Parathyroid adenoma (tissue), 2 donors: Measurements from ENCODE around the gene TAF6L.
"Not testable (repeated sequence)": the region's sequence is repeated elsewhere in the genome, so short reads cannot be mapped to it uniquely, and the experiment has no call there.

Source experiments
- H2AFZ ChIP-seq: fragments of 300-600 bp; sonication (generic); one replicate; pipeline ENCODE4 v1.7.0; 2017; ENCODE audit warnings: antibody characterized with exemption, mild to moderate bottlenecking
- H3K27ac ChIP-seq: fragments of 300-600 bp; sonication (generic); one replicate; pipeline ENCODE4 v1.7.0; 2017
- H3K27me3 ChIP-seq: fragments of 300-600 bp; sonication (generic); one replicate; pipeline ENCODE4 v1.7.0; 2017; ENCODE audit warnings: low read length; ENCODE audit not compliant: control insufficient read depth, insufficient read depth
- H3K36me3 ChIP-seq: fragments of 300-600 bp; sonication (generic); one replicate; pipeline ENCODE4 v1.7.0; 2017; ENCODE audit warnings: low read length; ENCODE audit not compliant: control insufficient read depth, insufficient read depth
- H3K4me1 ChIP-seq: fragments of 300-600 bp; sonication (generic); one replicate; pipeline ENCODE4 v1.7.0; 2017; ENCODE audit warnings: control low read depth
- H3K4me2 ChIP-seq: fragments of 300-600 bp; sonication (generic); one replicate; pipeline ENCODE4 v1.7.0; 2017; ENCODE audit warnings: low read length
- H3K4me3 ChIP-seq: fragments of 300-600 bp; sonication (generic); one replicate; pipeline ENCODE4 v1.7.0; 2017; ENCODE audit warnings: low read depth, low read length
- H3K79me2 ChIP-seq: fragments of 300-600 bp; sonication (generic); one replicate; pipeline ENCODE4 v1.7.0; 2017; ENCODE audit warnings: control low read depth
- H3K9ac ChIP-seq: fragments of 300-600 bp; sonication (generic); one replicate; pipeline ENCODE4 v1.7.0; 2017; ENCODE audit warnings: mild to moderate bottlenecking
- H3K9me3 ChIP-seq: fragments of 300-600 bp; sonication (generic); one replicate; pipeline ENCODE4 v1.7.0; 2017; ENCODE audit warnings: low read length; ENCODE audit not compliant: control insufficient read depth
- CTCF ChIP-seq: fragments of 300-600 bp; sonication (generic); IDR thresholded peaks from one replicate; pipeline ENCODE4 v1.7.0; 2017; ENCODE audit warnings: antibody characterized with exemption, mild to moderate bottlenecking
- donor health status: primary hyperparathyroidism.

Gene TAF6L

GRCh38 chr11:62728171-62728988, 42.8 kb upstream of the TAF6L start, which contains the start of gene TTC9C:
Gene TTC9C (plus strand): TSS chr11:62728486. CDS start chr11:62728849, 363 bp downstream.
- H3K4me1 ChIP-seq = peaks cover 9% of the 10 kb centered on the region
- no peaks in the 10 kb centered on the region for H3K9me3 ChIP-seq
- peak within 1 kb of the TSS; percentile 94 for H3K27ac ChIP-seq
- TF ChIP-seq CTCF = no peak
- H2AFZ ChIP-seq = peak within 1 kb of the TSS; percentile 88
- peak within 1 kb of the TSS; percentile 88 for H3K4me3 ChIP-seq
- no peaks in the 10 kb centered on the region for H3K36me3 ChIP-seq
- peak within 1 kb of the TSS; percentile 94 for H3K4me2 ChIP-seq
- H3K9ac ChIP-seq = peak within 1 kb of the TSS; percentile 28
- H3K27me3 ChIP-seq = no peaks in the 10 kb centered on the region
- H3K79me2 ChIP-seq = peaks cover 32% of the 10 kb centered on the region

- not testable (repeated sequence) for H3K4me3 ChIP-seq, H3K9ac ChIP-seq
Measured at GRCh38 chr11:62730076-62730475, 41.1 kb upstream of the TAF6L start.

GRCh38 chr11:62732830-62733229, 38.4 kb upstream of the TAF6L start:
- H3K36me3 ChIP-seq = no peaks in the 10 kb centered on the region
- TF ChIP-seq CTCF = no peak
- H3K9ac ChIP-seq = no peak overlapping the region

More at GRCh38 chr11:62730076-62730475, 41.1 kb upstream of the TAF6L start:
- H3K9me3 ChIP-seq, H2AFZ ChIP-seq, H3K27ac ChIP-seq, H3K4me2 ChIP-seq, H3K36me3 ChIP-seq, H3K4me1 ChIP-seq, H3K27me3 ChIP-seq: not testable (repeated sequence)
- H3K79me2 ChIP-seq = peaks cover 23% of the 10 kb centered on the region

GRCh38 chr11:62737196-62737595, 34.0 kb upstream of the TAF6L start:
- Histone ChIP-seq H3K27ac (no peak overlapping the region), H3K79me2 (peaks cover 6% of the 10 kb centered on the region), H3K4me3 (no peak overlapping the region), H3K9me3 (no peaks in the 10 kb centered on the region), H3K36me3 (no peaks in the 10 kb centered on the region), H3K4me1 (no peaks in the 10 kb centered on the region), H3K9ac (no peak overlapping the region), H3K27me3 (no peaks in the 10 kb centered on the region), H3K4me2 (no peak overlapping the region), H2AFZ (no peak overlapping the region)
- no peak for TF ChIP-seq CTCF

More at GRCh38 chr11:62732830-62733229, 38.4 kb upstream of the TAF6L start:
- Histone ChIP-seq H3K4me2 (no peak overlapping the region), H3K27ac (no peak overlapping the region), H3K79me2 (peaks cover 16% of the 10 kb centered on the region), H3K4me1 (peaks cover 3% of the 10 kb centered on the region), H3K4me3 (no peak overlapping the region), H3K9me3 (no peaks in the 10 kb centered on the region), H2AFZ (no peak overlapping the region), H3K27me3 (no peaks in the 10 kb centered on the region)

GRCh38 chr11:62747475-62748160, 23.6 kb upstream of the TAF6L start:
- Histone ChIP-seq H3K27me3 (no peaks in the 10 kb centered on the region), H3K36me3 (no peaks in the 10 kb centered on the region), H3K79me2 (no peaks in the 10 kb centered on the region), H3K4me2 (no peak overlapping the region), H2AFZ (no peak overlapping the region), H3K4me3 (no peak overlapping the region), H3K4me1 (no peaks in the 10 kb centered on the region), H3K27ac (no peak overlapping the region), H3K9me3 (no peaks in the 10 kb centered on the region), H3K9ac (no peak overlapping the region)
- TF ChIP-seq CTCF = no peak

GRCh38 chr11:62749931-62750330, 21.3 kb upstream of the TAF6L start:
- not testable (repeated sequence) for H3K4me1 ChIP-seq, H3K79me2 ChIP-seq, H3K27ac ChIP-seq, H3K36me3 ChIP-seq, H3K4me2 ChIP-seq, H3K9me3 ChIP-seq, H3K4me3 ChIP-seq, H3K9ac ChIP-seq, H2AFZ ChIP-seq, H3K27me3 ChIP-seq
